GM12865 (cell line): Measurements from ENCODE around the gene U2AF1L4.

ENCODE experiments used
- DNase-seq: peaks from one replicate; pipeline ENCODE4 v3.0.0; 2010; ENCODE audit warnings: low read depth
- H3K4me3 ChIP-seq: 2 replicates; pipeline ENCODE4 v1.5.1; 2011; ENCODE audit warnings: mild to moderate bottlenecking, low read depth, low read length, control low read depth
- TF ChIP-seq, protein P1 (sequence below): IDR thresholded peaks from 2 replicates; pipeline ENCODE4 v1.5.1; 2011; ENCODE audit warnings: low read length, control low read depth, low read depth, inconsistent platforms; ENCODE audit not compliant: insufficient read depth; ENCODE audit errors: missing control alignments

The U2AF1L4 gene

DNA sequence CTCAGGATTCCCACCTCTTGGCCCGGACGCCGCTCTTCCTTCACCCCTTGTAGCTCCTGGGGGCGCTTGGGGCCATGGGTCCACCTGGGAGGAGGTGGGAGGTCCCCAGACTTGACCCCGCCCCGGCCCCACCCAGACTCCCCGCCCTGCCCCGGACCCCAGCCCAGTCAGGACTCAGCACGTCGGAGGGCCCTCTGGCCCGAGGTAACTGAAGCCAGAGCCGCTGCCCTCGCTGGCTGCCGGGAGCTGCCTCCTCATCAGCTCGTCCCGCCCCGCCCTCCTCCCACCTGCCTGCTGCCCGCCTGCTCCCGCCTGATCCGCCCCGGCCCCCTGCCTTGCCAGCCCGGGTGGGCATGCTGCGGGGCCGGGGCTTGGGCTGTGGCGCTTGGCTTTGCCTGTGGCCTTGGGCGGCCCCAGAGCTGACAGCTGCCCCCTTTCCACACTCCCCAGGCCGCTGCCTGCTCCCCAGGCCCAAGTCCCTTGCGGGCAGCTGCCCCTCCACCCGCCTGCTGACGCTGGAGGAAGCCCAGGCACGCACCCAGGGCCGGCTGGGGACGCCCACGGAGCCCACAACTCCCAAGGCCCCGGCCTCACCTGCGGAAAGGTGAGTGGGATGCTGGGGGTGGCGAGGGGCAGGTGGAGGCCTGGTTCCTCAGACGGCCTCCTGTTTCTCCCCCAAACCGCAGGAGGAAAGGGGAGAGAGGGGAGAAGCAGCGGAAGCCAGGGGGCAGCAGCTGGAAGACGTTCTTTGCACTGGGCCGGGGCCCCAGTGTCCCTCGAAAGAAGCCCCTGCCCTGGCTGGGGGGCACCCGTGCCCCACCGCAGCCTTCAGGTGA lies 39.5 kb upstream of the U2AF1L4 start:
- no peak overlapping the region for H3K4me3 ChIP-seq
- no peak for DNase-seq
- TF ChIP-seq, protein P1, sequence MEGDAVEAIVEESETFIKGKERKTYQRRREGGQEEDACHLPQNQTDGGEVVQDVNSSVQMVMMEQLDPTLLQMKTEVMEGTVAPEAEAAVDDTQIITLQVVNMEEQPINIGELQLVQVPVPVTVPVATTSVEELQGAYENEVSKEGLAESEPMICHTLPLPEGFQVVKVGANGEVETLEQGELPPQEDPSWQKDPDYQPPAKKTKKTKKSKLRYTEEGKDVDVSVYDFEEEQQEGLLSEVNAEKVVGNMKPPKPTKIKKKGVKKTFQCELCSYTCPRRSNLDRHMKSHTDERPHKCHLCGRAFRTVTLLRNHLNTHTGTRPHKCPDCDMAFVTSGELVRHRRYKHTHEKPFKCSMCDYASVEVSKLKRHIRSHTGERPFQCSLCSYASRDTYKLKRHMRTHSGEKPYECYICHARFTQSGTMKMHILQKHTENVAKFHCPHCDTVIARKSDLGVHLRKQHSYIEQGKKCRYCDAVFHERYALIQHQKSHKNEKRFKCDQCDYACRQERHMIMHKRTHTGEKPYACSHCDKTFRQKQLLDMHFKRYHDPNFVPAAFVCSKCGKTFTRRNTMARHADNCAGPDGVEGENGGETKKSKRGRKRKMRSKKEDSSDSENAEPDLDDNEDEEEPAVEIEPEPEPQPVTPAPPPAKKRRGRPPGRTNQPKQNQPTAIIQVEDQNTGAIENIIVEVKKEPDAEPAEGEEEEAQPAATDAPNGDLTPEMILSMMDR, result no peak

DNA sequence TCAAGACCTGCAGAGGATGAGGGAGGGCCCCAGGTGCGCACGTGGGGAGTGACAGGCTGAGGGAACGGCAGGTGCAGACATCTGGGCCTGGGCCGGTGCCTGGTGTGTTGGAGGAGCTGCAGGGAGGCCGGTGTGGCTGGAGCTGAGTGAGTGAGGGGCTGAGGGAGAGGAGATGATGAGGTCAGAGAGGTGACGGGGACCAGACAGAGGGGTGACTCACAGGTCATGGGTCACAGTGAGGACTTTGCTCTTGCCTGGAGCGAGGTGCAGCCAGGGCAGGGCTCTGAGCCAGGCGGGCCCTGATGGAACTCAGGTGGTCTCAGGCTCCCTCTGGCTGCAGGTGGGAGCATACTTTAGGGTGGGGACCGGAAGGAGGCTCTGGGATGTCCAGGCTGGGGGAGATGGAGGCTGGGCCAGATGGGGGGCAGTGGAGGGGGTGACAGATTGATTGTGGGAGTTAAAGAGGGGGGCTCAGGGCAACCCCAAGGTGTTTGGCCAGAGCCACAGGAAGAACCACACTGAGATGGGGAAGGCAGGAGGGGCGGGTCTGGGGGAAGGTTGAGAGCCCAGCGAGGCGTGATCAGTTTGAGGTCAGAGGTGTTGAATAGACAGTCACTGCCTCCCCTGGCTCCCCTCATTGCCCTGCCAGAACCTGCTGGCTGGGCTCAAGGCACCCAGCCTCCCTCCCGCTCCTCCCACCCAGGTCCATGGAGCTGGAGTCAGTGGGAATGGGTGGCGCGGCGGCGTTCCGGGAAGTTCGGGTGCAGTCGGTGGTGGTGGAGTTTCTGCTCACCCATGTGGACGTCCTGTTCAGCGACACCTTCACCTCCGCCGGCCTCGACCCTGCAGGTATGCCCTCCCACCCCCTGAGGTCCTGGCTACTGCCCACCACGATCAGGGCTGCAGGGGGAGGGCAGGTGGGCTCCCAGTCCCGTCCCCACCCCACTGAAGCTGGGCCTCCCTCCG lies 38.5 kb upstream of the U2AF1L4 start:
- no peak for DNase-seq
- no peak overlapping the region for H3K4me3 ChIP-seq
- TF ChIP-seq, protein P1, result no peak

DNA sequence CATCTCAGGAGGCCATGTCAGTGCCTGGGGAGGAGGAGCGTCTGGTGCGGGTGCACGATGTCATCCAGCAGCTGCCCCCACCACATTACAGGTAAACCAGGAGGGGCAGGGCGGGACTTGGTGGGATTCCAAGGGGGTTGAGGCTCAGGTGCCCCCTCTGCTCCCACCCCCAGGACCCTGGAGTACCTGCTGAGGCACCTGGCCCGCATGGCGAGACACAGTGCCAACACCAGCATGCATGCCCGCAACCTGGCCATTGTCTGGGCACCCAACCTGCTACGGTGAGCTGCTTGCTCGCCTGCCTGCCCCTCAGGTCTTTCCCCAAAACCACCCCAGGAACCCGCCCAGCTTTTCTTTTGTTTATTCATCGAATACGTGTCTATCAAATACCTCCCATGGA lies 37.4 kb upstream of the U2AF1L4 start:
- TF ChIP-seq, protein P1, result no peak

DNA sequence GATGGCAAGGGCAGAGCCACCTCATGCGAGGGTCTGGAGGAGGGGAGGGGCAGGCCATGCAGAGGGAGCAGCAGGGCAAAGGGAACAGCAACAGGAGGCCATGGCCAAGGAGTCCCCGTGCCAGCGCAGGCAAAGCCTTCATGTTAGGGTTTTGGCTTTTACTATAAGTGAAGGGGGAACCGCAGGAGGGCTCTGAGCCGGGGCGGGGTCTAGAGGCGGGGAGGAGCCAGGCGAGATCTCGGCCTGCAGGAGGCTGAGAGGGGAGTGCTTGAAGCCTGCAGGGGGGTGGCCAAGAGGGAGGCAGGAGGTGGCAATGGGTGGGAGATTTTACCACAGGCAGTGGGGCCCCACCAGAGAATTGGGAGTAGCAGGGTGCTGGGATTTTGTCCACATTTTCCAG lies 36.4 kb upstream of the U2AF1L4 start:
- TF ChIP-seq, protein P1, result no peak
- no peak overlapping the region for H3K4me3 ChIP-seq
- DNase-seq, result no peak

More for the DNA sequence above, 37.4 kb upstream of the U2AF1L4 start:
- DNase-seq, result no peak
- H3K4me3 ChIP-seq, result no peak overlapping the region

DNA sequence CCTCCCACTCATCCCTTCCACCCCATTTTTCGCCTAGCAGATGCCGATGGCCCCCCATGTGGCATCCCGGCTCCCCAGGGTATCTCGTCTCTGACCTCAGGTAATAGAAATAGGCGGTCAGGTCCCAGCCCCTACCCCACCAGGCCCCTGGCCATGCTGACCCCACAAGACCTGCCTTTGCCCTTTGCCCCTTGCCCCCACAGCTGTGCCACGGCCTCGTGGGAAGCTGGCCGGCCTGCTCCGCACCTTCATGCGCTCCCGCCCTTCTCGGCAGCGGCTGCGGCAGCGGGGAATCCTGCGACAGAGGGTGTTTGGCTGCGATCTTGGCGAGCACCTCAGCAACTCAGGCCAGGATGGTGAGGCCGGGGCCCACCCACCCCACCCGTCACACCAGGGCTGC lies 35.5 kb upstream of the U2AF1L4 start:
- no peak for DNase-seq
- TF ChIP-seq, protein P1, result no peak
- H3K4me3 ChIP-seq, result no peak overlapping the region

DNA sequence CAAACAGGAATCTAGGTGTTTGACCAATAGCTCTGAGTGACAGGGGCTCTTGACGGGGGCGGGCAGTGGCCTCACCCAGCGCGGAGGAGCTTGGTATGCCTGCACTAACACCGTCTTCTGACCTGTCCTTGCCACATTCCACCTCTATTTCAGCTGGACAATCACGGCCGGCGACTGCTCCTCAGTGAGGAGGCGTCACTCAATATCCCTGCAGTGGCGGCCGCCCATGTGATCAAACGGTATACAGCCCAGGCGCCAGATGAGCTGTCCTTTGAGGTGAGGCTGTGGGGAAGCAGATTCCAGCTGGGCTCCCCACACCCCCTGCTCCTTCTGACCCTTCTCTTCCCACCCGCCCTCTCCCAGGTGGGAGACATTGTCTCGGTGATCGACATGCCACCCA lies 34.8 kb upstream of the U2AF1L4 start:
- no peak for DNase-seq
- no peak overlapping the region for H3K4me3 ChIP-seq
- TF ChIP-seq, protein P1, result no peak
